PC-9 (cell line): Measurements from ENCODE around the gene PRDM10. TPM values are rescaled to one million over a fixed set of nuclear protein-coding genes. Genes with fewer than 3 reads are reported as not detected.

Source experiments
- BruUV-seq: library from RNA; stranded (reverse); fragments of 400-500 nt; replicated peaks from 2 replicates; lab custom pipeline; 2021; lab: Mats Ljungman, UMichigan
- CTCF ChIA-PET: fragments of 300-600 bp; sonication (Branson Sonifier 250); formaldehyde crosslinking; loops from one replicate; lab custom pipeline; 2022; ENCODE audit warnings: antibody characterized with exemption; lab: Charles Lee
- POLR2A ChIA-PET: fragments of 300-600 bp; sonication (Branson Sonifier 250); formaldehyde crosslinking; loops from one replicate; lab custom pipeline; 2022; ENCODE audit warnings: antibody characterized with exemption; ENCODE audit not compliant: unreplicated experiment; lab: Charles Lee
- DNase-seq, 2 experiments: peaks; one replicate each; pipeline versions ENCODE4 v3.0.0 to v3.0.0-alpha.2; 2015 to 2022; ENCODE audit warnings: mixed read lengths in 1 of 2
- H2AFZ ChIP-seq: fragments of 200-600 bp; sonication (generic); 2 replicates; pipeline ENCODE4 v1.8.1; 2017; ENCODE audit warnings: antibody characterized with exemption
- H3F3A ChIP-seq: fragments of 200-600 bp; sonication (generic); 2 replicates; pipeline ENCODE4 v1.8.1; 2017; ENCODE audit warnings: antibody characterized with exemption, mild to moderate bottlenecking, low read depth; ENCODE audit not compliant: insufficient read depth
- H3K27ac ChIP-seq: fragments of 200-600 bp; sonication (generic); 2 replicates; pipeline ENCODE4 v1.6.1; 2016; ENCODE audit warnings: mixed run types
- H3K27me3 ChIP-seq: fragments of 200-600 bp; sonication (generic); 2 replicates; pipeline ENCODE4 v1.6.1; 2016; ENCODE audit warnings: low read depth, mixed run types; ENCODE audit not compliant: insufficient read depth
- H3K36me3 ChIP-seq: fragments of 200-600 bp; sonication (generic); 2 replicates; pipeline ENCODE4 v1.6.1; 2016; ENCODE audit warnings: low read depth, mixed run types
- H3K4me1 ChIP-seq: fragments of 200-600 bp; sonication (generic); replicated peaks from 2 replicates; pipeline ENCODE4 v1.6.1; 2016; ENCODE audit warnings: mixed run types; ENCODE audit not compliant: insufficient read depth
- H3K4me2 ChIP-seq: fragments of 200-600 bp; sonication (generic); 2 replicates; pipeline ENCODE4 v1.6.1; 2017; ENCODE audit warnings: mixed run types
- H3K4me3 ChIP-seq: fragments of 200-600 bp; sonication (generic); 2 replicates; pipeline ENCODE4 v1.6.1; 2016; ENCODE audit warnings: mixed run types
- H3K79me2 ChIP-seq: fragments of 200-600 bp; sonication (generic); 2 replicates; pipeline ENCODE4 v1.6.1; 2017; ENCODE audit warnings: low read depth, mixed run types
- H3K9me2 ChIP-seq: fragments of 200-600 bp; sonication (generic); 2 replicates; pipeline ENCODE4 v1.8.1; 2017; ENCODE audit warnings: mild to moderate bottlenecking; ENCODE audit not compliant: insufficient read depth
- H3K9me3 ChIP-seq: fragments of 200-600 bp; sonication (generic); 2 replicates; pipeline ENCODE4 v1.8.1; 2016; ENCODE audit warnings: low read depth; ENCODE audit not compliant: insufficient read depth
- H4K20me1 ChIP-seq: fragments of 200-600 bp; sonication (generic); 2 replicates; pipeline ENCODE4 v1.8.1; 2017; ENCODE audit not compliant: insufficient read depth
- EZH2 ChIP-seq: fragments of 200-600 bp; sonication (generic); IDR thresholded peaks from 2 replicates; pipeline ENCODE4 v1.8.0; 2017; ENCODE audit warnings: antibody characterized with exemption, low read depth
- intact Hi-C: fragments of 100-400 bp; cut with micrococcal nuclease; formaldehyde crosslinking; loops from one replicate; pipeline ENCODE4 v1.10.0; 2022; ENCODE audit not compliant: unreplicated experiment
- total RNA-seq: library from RNA; stranded (reverse); gene quantifications from 2 replicates; pipeline ENCODE4 v1.2.3, GENCODE V29; 2021
- TF ChIP-seq, protein P1 (sequence below): fragments of 200-600 bp; sonication (generic); conservative IDR thresholded peaks from 2 replicates; pipeline ENCODE4 v1.6.1; 2017; ENCODE audit warnings: mixed run types, antibody characterized with exemption, mild to moderate bottlenecking, moderate library complexity

PRDM10 gene
- total RNA-seq, 1 experiment from 2014 or later, result 14.6 TPM

DNA sequence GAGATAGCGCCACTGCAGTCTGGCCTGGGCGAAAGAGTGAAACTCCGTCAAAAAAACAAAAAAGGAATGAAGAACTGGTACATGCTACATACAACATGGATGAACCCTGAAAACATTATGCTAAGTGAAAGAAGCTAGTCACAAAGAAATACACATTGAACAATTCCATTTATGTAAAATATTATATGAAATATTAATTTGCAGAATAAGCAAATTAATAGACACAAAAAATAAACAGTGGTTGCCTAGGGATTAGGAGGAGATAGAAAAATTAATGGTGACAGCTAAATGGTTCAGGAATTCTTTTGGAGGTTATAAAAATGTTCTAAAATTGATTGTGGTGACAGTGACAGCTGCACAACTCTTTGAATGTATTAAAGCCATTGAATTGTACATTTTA, 14.7 kb downstream of the PRDM10 start:
- Histone ChIP-seq H3K9me2 (no peaks in the 10 kb centered on the region), H3K4me1 (peaks cover 12% of the 10 kb centered on the region), H3K27me3 (no peaks in the 10 kb centered on the region), H3K4me2 (no peak overlapping the region), H4K20me1 (no peaks in the 10 kb centered on the region), H3K79me2 (0 out of 2 replicates have a peak, but pooled peaks cover 6% of the 10 kb centered on the region), H3K36me3 (no peaks in the 10 kb centered on the region), H3F3A (peaks cover 10% of the 10 kb centered on the region; the same call in 1 of the 2 replicates), H3K27ac (no peak overlapping the region), H2AFZ (no peak overlapping the region), H3K9me3 (no peaks in the 10 kb centered on the region), H3K4me3 (no peak overlapping the region)
- CTCF ChIA-PET, result no interaction called here
- BruUV-seq, result no TSS peak
- intact Hi-C loops, result no loop called here
- POLR2A ChIA-PET, result no interaction called here
- TF ChIP-seq, protein P1, sequence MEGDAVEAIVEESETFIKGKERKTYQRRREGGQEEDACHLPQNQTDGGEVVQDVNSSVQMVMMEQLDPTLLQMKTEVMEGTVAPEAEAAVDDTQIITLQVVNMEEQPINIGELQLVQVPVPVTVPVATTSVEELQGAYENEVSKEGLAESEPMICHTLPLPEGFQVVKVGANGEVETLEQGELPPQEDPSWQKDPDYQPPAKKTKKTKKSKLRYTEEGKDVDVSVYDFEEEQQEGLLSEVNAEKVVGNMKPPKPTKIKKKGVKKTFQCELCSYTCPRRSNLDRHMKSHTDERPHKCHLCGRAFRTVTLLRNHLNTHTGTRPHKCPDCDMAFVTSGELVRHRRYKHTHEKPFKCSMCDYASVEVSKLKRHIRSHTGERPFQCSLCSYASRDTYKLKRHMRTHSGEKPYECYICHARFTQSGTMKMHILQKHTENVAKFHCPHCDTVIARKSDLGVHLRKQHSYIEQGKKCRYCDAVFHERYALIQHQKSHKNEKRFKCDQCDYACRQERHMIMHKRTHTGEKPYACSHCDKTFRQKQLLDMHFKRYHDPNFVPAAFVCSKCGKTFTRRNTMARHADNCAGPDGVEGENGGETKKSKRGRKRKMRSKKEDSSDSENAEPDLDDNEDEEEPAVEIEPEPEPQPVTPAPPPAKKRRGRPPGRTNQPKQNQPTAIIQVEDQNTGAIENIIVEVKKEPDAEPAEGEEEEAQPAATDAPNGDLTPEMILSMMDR, result no peak
- no peak for TF ChIP-seq EZH2
- DNase-seq, result no peak

DNA sequence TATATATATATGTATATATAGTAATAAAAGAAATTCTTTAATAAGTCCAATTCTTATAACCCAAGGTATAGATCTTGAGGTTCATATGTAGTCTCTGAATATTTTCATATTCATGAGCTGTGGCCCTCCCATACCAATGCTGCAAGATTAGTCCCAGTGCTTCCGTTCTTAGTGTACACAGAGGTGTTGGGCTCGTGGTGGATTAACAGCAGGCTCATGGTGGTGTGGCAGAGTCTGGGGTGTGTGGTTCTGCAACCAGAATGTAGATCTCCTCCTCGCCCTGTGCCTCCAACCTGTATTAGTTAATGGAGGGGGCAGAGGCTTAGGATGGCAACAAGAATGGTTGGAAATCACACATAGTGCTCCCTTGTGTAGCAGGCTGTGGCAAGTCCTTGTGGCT, 16.8 kb downstream of the PRDM10 start:
- H3K79me2 ChIP-seq, result 0 out of 2 replicates have a peak, but pooled peaks cover 2% of the 10 kb centered on the region
- no peak overlapping the region for H2AFZ ChIP-seq
- H3F3A ChIP-seq, result no peaks in the 10 kb centered on the region
- no peaks in the 10 kb centered on the region for H3K9me2 ChIP-seq
- H3K4me3 ChIP-seq, result no peak overlapping the region
- no peak for DNase-seq
- CTCF ChIA-PET, result no interaction called here
- no peak overlapping the region for H3K27ac ChIP-seq
- H3K9me3 ChIP-seq, result no peaks in the 10 kb centered on the region
- H3K36me3 ChIP-seq, result no peaks in the 10 kb centered on the region
- H3K4me1 ChIP-seq, result no peaks in the 10 kb centered on the region
- POLR2A ChIA-PET, result no interaction called here
- TF ChIP-seq, protein P1, result no peak
- no peak for TF ChIP-seq EZH2
- intact Hi-C loops, result no loop called here
- no peaks in the 10 kb centered on the region for H3K27me3 ChIP-seq
- H3K4me2 ChIP-seq, result no peak overlapping the region
- no TSS peak for BruUV-seq
- H4K20me1 ChIP-seq, result no peaks in the 10 kb centered on the region

DNA sequence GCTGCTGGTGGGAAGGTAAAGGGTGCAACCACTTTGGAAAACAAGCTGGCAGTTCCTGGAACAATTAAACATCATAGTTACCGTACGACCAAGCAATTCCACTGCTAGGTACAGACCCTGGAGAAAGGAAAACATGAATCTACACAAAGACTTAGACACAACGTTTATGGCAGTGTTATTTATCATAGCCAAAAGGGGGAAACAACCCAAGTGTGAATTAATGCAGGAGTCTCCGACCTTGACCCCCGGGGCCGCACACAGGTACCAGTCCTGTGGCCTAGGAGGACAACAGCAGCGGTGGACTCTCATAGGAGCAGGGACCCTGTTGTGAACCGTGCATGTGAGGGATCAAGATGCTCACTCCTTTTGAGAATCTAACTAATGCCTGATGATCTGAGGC, 22.5 kb downstream of the PRDM10 start:
- no peaks in the 10 kb centered on the region for H3K9me2 ChIP-seq
- no peak overlapping the region for H3K4me3 ChIP-seq
- no peaks in the 10 kb centered on the region for H3F3A ChIP-seq
- no peaks in the 10 kb centered on the region for H3K9me3 ChIP-seq
- H3K27ac ChIP-seq, result no peak overlapping the region
- H3K36me3 ChIP-seq, result no peaks in the 10 kb centered on the region
- POLR2A ChIA-PET, result no interaction called here
- no peak overlapping the region for H3K4me2 ChIP-seq
- no TSS peak for BruUV-seq
- no peaks in the 10 kb centered on the region for H3K27me3 ChIP-seq
- CTCF ChIA-PET, result no interaction called here
- no peaks in the 10 kb centered on the region for H4K20me1 ChIP-seq
- no peak overlapping the region for H2AFZ ChIP-seq
- no peaks in the 10 kb centered on the region for H3K79me2 ChIP-seq
- DNase-seq, result peak in 1 of 2 experiments; percentile 4
- intact Hi-C loops, result no loop called here
- no peaks in the 10 kb centered on the region for H3K4me1 ChIP-seq
- TF ChIP-seq EZH2, result no peak
- TF ChIP-seq, protein P1, result no peak
